Trophoblast cell (in vitro differentiated cells and primary cell): Measurements from ENCODE around the gene GFRA1.

ENCODE experiments used
- DNase-seq, 2 donors: peaks; one replicate each; pipeline ENCODE4 v3.0.0-alpha.2; 2016
- H2AFZ ChIP-seq: 2 replicates; pipeline ENCODE4 v1.6.1; 2013; ENCODE audit warnings: low read length, moderate library complexity, mild to moderate bottlenecking; ENCODE audit not compliant: insufficient read depth, poor library complexity
- H2AK5ac ChIP-seq: 2 replicates; pipeline ENCODE4 v1.6.1; 2013; ENCODE audit warnings: mild to moderate bottlenecking, low read length
- H2BK120ac ChIP-seq: 2 replicates; pipeline ENCODE4 v1.6.1; 2013; ENCODE audit warnings: low read length, mild to moderate bottlenecking, moderate library complexity; ENCODE audit not compliant: insufficient read depth, poor library complexity
- H2BK12ac ChIP-seq: 2 replicates; pipeline ENCODE4 v1.6.1; 2013; ENCODE audit warnings: mild to moderate bottlenecking, low read length, moderate library complexity
- H2BK5ac ChIP-seq: 2 replicates; pipeline ENCODE4 v1.6.1; 2013; ENCODE audit warnings: low read length, low read depth, moderate library complexity, mild to moderate bottlenecking; ENCODE audit not compliant: poor library complexity
- H3K14ac ChIP-seq: 2 replicates; pipeline ENCODE4 v1.6.1; 2013; ENCODE audit warnings: mild to moderate bottlenecking, low read length
- H3K18ac ChIP-seq: 2 replicates; pipeline ENCODE4 v1.6.1; 2013; ENCODE audit warnings: mild to moderate bottlenecking, low read length
- H3K23ac ChIP-seq: 2 replicates; pipeline ENCODE4 v1.6.1; 2013; ENCODE audit warnings: low read length
- H3K27ac ChIP-seq: 2 replicates; pipeline ENCODE4 v1.5.1; 2013; ENCODE audit warnings: low read depth, mild to moderate bottlenecking, inconsistent platforms, low read length, moderate library complexity
- H3K27me3 ChIP-seq: 2 replicates; pipeline ENCODE4 v1.6.1; 2013; ENCODE audit warnings: inconsistent platforms, mild to moderate bottlenecking, low read length, moderate library complexity; ENCODE audit not compliant: insufficient read depth
- H3K36me3 ChIP-seq, 2 experiments: 1 replicate in 1 of 2; 2 replicates in 1 of 2; pipeline ENCODE4 v1.6.1; 2013; ENCODE audit warnings: low read length in 2 of 2, mild to moderate bottlenecking in 2 of 2, moderate library complexity in 1 of 2; ENCODE audit not compliant: insufficient read depth in 2 of 2, control insufficient read depth in 1 of 2
- H3K4ac ChIP-seq: 2 replicates; pipeline ENCODE4 v1.6.1; 2013; ENCODE audit warnings: low read depth, mild to moderate bottlenecking, low read length, moderate library complexity
- H3K4me1 ChIP-seq, 2 experiments: 1 replicate in 1 of 2; 2 replicates in 1 of 2; pipeline ENCODE4 v1.6.1; 2013; ENCODE audit warnings: low read length in 2 of 2, mild to moderate bottlenecking in 2 of 2, moderate library complexity in 1 of 2; ENCODE audit not compliant: insufficient read depth in 2 of 2, control insufficient read depth in 1 of 2
- H3K4me2 ChIP-seq: 2 replicates; pipeline ENCODE4 v1.6.1; 2013; ENCODE audit warnings: inconsistent platforms, mild to moderate bottlenecking, low read length, moderate library complexity
- H3K4me3 ChIP-seq: 2 replicates; pipeline ENCODE4 v1.5.1; 2013; ENCODE audit warnings: mild to moderate bottlenecking, low read depth, low read length, inconsistent platforms
- H3K79me1 ChIP-seq: one replicate; pipeline ENCODE4 v1.6.1; 2013; ENCODE audit warnings: low read length
- H3K79me2 ChIP-seq: 2 replicates; pipeline ENCODE4 v1.6.1; 2013; ENCODE audit warnings: low read length, mild to moderate bottlenecking; ENCODE audit not compliant: control insufficient read depth, insufficient read depth, poor library complexity
- H3K9ac ChIP-seq: 2 replicates; pipeline ENCODE4 v1.6.1; 2013; ENCODE audit warnings: mild to moderate bottlenecking, low read length
- H3K9me3 ChIP-seq: 2 replicates; pipeline ENCODE4 v1.6.1; 2013; ENCODE audit warnings: low read depth, mild to moderate bottlenecking, control low read depth, inconsistent platforms, low read length; ENCODE audit not compliant: insufficient read depth
- H4K12ac ChIP-seq: 2 replicates; pipeline ENCODE4 v1.6.1; 2013; ENCODE audit warnings: low read depth, mild to moderate bottlenecking, low read length, moderate library complexity
- H4K8ac ChIP-seq: 2 replicates; pipeline ENCODE4 v1.6.1; 2013; ENCODE audit warnings: low read depth, mild to moderate bottlenecking, low read length, moderate library complexity
- H4K91ac ChIP-seq: one replicate; pipeline ENCODE4 v1.6.1; 2013; ENCODE audit warnings: low read depth, mild to moderate bottlenecking, low read length, moderate library complexity
- WGBS: extraction: QIAGEN DNeasy Blood & Tissue Kit; methylation state at CpG from one replicate; pipeline ENCODE4 v1.1.7; 2013; ENCODE audit warnings: missing lambda C conversion rate; ENCODE audit not compliant: insufficient read length, insufficient coverage; ENCODE audit errors: extremely low coverage; 5-methylcytosine and 5-hydroxymethylcytosine counted together

Gene GFRA1

GRCh38 chr10:116265686-116266085, 7.3 kb downstream of the GFRA1 start:
- Histone ChIP-seq H3K4me2 (no peak overlapping the region), H2AK5ac (no peak overlapping the region), H3K79me2 (no peaks in the 10 kb centered on the region), H3K9me3 (peaks cover 2% of the 10 kb centered on the region), H3K79me1 (no peaks in the 10 kb centered on the region), H2BK12ac (no peak overlapping the region), H3K18ac (no peak overlapping the region), H2AFZ (no peak overlapping the region), H4K91ac (no peak overlapping the region), H3K36me3 (no peaks in the 10 kb centered on the region), H3K4me1 (peaks cover under 1% of the 10 kb centered on the region in 2 experiments), H3K9ac (no peak overlapping the region), H3K4me3 (no peak overlapping the region), H3K27ac (no peak overlapping the region), H2BK5ac (no peak overlapping the region), H3K27me3 (peaks cover 13% of the 10 kb centered on the region), H3K14ac (no peak overlapping the region), H2BK120ac (no peak overlapping the region), H4K12ac (no peak overlapping the region), H4K8ac (no peak overlapping the region), H3K4ac (no peak overlapping the region), H3K23ac (no peak overlapping the region)
- WGBS = no CpG with 5 or more reads among the region's 10 CpGs
- DNase-seq = no peak

DNA sequence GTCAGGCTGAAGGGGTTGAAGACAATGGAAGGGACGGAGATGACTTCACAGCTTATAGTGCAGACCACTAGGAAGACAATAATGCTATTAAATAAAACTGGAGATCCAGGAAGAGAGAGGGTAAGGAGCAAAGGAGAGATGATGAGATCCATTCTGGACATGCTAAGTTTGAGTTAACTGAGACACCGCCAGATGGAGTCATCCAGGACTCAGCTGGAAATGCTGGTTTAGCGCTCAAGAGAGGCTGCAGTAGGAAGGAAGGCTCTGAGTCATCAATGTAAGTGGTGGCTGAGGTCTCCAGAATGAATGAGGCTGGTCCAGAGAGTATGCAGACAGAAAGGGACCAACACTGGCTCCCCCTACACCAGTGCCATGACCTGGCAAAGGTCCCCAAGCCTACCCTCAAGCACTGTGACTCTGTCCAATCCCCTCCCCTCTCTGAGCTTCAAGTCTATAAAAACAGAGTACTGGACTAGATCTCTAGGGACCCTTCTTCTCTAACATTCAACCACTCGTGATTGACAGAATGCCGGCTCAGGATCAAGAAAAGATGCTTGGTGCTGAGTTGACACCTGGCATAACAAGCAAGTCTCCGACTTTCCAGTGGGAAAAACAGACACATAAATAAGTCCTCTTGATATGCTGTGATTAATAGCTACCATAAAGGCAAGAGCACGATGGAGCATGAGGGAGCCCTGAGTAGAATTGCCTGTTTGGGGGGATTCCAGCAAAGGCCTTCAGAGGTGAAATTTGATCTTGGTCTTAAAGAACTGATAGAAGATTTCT, 8.9 kb downstream of the GFRA1 start:
- H2AFZ ChIP-seq = no peak overlapping the region
- H2BK5ac ChIP-seq = no peak overlapping the region
- no peaks in the 10 kb centered on the region for H3K36me3 ChIP-seq
- peak in 1 of 2 donors; percentile 7 for DNase-seq
- H2AK5ac ChIP-seq = no peak overlapping the region
- no peak overlapping the region for H3K27ac ChIP-seq
- no peaks in the 10 kb centered on the region for H3K79me2 ChIP-seq
- no peak overlapping the region for H4K8ac ChIP-seq
- H3K9ac ChIP-seq = no peak overlapping the region
- H3K9me3 ChIP-seq = no peaks in the 10 kb centered on the region
- H3K14ac ChIP-seq = no peak overlapping the region
- H4K12ac ChIP-seq = no peak overlapping the region
- no peak overlapping the region for H3K18ac ChIP-seq
- no CpG with 5 or more reads among the region's 7 CpGs for WGBS
- H2BK120ac ChIP-seq = no peak overlapping the region
- H3K27me3 ChIP-seq = no peaks in the 10 kb centered on the region
- H3K79me1 ChIP-seq = no peaks in the 10 kb centered on the region
- no peak overlapping the region for H2BK12ac ChIP-seq
- no peak overlapping the region for H3K4me2 ChIP-seq
- no peak overlapping the region for H3K4ac ChIP-seq
- no peak overlapping the region for H4K91ac ChIP-seq
- no peaks in the 10 kb centered on the region for H3K4me1 ChIP-seq
- H3K4me3 ChIP-seq = no peak overlapping the region
- H3K23ac ChIP-seq = no peak overlapping the region

- H3K27me3 ChIP-seq = no peaks in the 10 kb centered on the region
- no peak overlapping the region for H2BK120ac ChIP-seq
- no peak overlapping the region for H2BK5ac ChIP-seq
- H3K79me1 ChIP-seq = no peaks in the 10 kb centered on the region
- no peak overlapping the region for H3K4me3 ChIP-seq
- H3K79me2 ChIP-seq = peaks cover 1% of the 10 kb centered on the region
- no CpG with 5 or more reads among the region's 3 CpGs for WGBS
- no peak for DNase-seq
- no peaks in the 10 kb centered on the region for H3K9me3 ChIP-seq
- H3K23ac ChIP-seq = no peak overlapping the region
- no peak overlapping the region for H3K4me2 ChIP-seq
- H4K12ac ChIP-seq = no peak overlapping the region
- H3K27ac ChIP-seq = no peak overlapping the region
- H3K36me3 ChIP-seq = no peaks in the 10 kb centered on the region
- no peak overlapping the region for H3K9ac ChIP-seq
- H3K4ac ChIP-seq = no peak overlapping the region
- H4K91ac ChIP-seq = no peak overlapping the region
- H3K14ac ChIP-seq = no peak overlapping the region
- no peak overlapping the region for H2BK12ac ChIP-seq
- no peak overlapping the region for H2AFZ ChIP-seq
- no peaks in the 10 kb centered on the region for H3K4me1 ChIP-seq
- no peak overlapping the region for H2AK5ac ChIP-seq
- no peak overlapping the region for H4K8ac ChIP-seq
- no peak overlapping the region for H3K18ac ChIP-seq
Measured at GRCh38 chr10:116262678-116263077, 10.3 kb downstream of the GFRA1 start.

- Histone ChIP-seq H3K9ac (no peak overlapping the region), H3K27ac (no peak overlapping the region), H2AFZ (no peak overlapping the region), H3K36me3 (no peaks in the 10 kb centered on the region), H3K14ac (no peak overlapping the region), H3K79me1 (no peaks in the 10 kb centered on the region), H3K23ac (no peak overlapping the region), H3K9me3 (no peaks in the 10 kb centered on the region), H3K79me2 (peaks cover 2% of the 10 kb centered on the region), H2BK5ac (no peak overlapping the region), H3K4ac (no peak overlapping the region), H2BK12ac (no peak overlapping the region), H4K12ac (no peak overlapping the region), H3K4me3 (no peak overlapping the region), H3K4me1 (peaks cover under 1 to 1% of the 10 kb centered on the region in 2 experiments), H3K4me2 (no peak overlapping the region), H3K18ac (no peak overlapping the region), H4K91ac (no peak overlapping the region), H3K27me3 (no peaks in the 10 kb centered on the region), H4K8ac (no peak overlapping the region), H2AK5ac (no peak overlapping the region), H2BK120ac (no peak overlapping the region)
- no CpG with 5 or more reads among the region's 2 CpGs for WGBS
- DNase-seq = no peak
Measured at GRCh38 chr10:116260599-116260998, 12.4 kb downstream of the GFRA1 start.
